Measurements from ENCODE around the gene SRMS.

SRMS gene

DNA sequence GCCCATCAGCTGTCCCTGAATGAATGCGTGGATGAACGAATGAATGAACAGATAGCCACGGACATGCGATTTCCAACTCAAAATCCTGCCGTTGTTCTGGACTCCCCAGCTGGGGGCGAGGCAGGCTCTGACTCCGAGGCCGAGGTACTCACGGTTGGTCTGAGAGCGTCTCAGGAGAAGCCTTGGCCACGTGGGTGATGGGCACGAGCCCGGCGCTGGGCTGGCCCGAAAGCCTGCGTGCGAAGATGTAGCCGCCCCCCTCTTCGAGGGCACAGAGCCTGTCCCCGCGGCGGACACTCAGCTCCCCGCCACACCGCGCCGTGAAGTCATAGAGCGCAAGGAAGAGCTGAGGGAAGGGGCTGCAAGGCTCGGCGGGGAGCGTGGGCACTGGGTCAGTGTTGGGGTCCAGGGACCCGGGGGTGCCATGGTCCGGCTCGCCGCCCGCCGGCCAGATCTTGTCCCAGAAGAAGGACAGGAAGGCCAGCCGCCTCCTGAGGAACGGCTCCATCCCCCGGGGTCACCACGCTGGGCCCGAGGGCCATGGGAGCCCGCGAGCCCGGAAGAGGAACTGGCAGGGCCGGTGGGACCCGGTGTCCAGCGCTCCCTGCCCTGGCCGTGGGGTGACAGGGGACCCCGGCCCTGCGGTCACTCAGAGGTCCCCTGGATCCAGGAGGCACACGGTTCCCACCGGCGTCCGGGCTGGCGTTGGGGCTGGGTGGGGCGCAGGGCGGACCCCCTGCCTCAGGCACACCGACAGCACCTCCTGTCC is 409 bp downstream of the SRMS start:
- DNase-seq (ENCODE audit: extremely low read depth, low read depth) = no peak
- TF ChIP-seq, protein P1, sequence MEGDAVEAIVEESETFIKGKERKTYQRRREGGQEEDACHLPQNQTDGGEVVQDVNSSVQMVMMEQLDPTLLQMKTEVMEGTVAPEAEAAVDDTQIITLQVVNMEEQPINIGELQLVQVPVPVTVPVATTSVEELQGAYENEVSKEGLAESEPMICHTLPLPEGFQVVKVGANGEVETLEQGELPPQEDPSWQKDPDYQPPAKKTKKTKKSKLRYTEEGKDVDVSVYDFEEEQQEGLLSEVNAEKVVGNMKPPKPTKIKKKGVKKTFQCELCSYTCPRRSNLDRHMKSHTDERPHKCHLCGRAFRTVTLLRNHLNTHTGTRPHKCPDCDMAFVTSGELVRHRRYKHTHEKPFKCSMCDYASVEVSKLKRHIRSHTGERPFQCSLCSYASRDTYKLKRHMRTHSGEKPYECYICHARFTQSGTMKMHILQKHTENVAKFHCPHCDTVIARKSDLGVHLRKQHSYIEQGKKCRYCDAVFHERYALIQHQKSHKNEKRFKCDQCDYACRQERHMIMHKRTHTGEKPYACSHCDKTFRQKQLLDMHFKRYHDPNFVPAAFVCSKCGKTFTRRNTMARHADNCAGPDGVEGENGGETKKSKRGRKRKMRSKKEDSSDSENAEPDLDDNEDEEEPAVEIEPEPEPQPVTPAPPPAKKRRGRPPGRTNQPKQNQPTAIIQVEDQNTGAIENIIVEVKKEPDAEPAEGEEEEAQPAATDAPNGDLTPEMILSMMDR (IDR thresholded peaks at IDR 0.05; ENCODE audit: low read depth, low read length, missing control alignments) = no peak
- H3K4me3 ChIP-seq (replicated peaks; ENCODE audit: low read depth, low read length) = no peak overlapping the region

DNA sequence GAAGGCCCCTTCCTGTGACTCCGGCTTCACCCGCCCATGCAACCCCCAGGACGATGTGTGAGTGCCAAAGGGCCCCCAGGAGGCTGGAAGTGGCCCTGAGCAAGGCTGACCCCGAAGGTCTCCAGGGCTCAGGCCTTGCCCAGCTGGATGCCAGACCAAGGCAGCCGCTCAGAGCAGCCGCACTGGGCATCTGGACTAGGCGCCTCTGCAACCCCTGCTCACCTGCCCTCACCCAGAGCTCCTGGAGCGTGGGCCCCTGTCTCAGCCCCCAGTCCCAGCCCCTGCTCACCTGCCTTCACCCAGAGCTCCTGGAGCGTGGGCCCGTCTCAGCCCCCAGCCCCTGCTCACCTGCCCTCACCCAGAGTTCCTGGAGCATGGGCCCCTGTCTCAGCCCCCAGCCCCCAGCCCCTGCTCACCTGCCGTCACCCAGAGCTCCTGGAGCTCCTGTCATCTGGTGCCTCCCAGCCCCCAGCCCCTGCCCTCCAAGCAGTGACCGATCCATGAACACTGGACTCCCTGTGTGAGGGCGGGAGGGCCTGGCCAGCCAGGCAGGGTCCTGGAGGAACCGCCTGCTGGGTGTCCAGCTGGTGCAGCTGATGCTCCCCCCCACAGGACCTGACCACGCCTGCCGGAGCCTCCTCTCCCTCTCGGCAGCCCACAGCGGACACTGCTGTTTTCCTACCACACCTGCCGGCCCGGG is 1.1 kb downstream of the SRMS start:
- TF ChIP-seq, protein P1 (IDR thresholded peaks at IDR 0.05; ENCODE audit: low read depth, low read length, missing control alignments) = no peak
- no peak for DNase-seq (ENCODE audit: extremely low read depth, low read depth)
- no peak overlapping the region for H3K4me3 ChIP-seq (replicated peaks; ENCODE audit: low read depth, low read length)

DNA sequence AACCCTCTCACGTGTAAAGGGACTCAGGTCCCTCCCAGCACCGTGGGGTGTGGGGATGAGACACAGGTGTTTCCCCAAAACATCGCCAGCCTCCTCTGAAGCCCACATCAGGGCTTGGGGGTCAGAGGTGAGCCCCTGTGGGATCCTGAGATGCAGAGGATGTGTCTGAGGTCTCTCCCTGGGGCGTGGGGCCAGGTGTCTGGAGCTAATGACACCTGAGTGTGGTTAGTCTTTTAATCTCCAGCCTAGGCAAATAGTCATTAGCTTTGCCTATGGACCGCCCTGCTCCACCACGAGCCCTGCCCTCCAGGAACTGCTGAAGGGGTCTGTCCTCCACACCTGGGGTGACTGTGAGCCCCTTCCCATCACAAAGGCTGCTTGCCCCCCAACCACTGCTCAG is 1.7 kb downstream of the SRMS start:
- no peak overlapping the region for H3K4me3 ChIP-seq (replicated peaks; ENCODE audit: low read depth, low read length)
- TF ChIP-seq, protein P1 (IDR thresholded peaks at IDR 0.05; ENCODE audit: low read depth, low read length, missing control alignments) = no peak
- DNase-seq (ENCODE audit: extremely low read depth, low read depth) = no peak

DNA sequence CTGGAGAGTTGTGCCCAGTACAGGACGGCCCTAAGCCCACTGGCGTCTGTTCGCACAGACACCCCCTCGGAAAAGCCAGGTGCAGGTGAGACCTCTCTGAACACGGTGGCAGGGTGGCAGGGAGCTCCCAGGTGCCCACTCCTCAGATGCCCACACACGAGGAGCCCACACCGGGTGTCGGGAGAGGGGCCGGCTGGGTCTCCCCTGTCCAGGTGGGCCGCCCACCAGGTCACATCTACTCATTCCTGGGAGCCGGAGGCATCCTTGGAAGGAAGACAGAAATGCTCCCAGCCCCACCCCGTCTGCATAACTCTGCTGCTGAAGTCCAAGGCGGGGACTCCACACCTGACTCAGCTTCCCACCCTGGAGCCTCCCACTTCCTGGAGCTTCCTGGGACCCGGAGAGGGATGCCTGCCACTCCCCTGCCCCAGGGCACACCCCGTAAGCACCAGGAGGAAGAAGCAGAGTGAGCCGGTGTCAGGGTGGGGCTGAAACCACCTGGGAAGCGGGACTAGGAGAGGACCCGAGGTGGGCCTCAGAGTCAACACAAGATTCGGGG is 2.5 kb downstream of the SRMS start:
- no peak overlapping the region for H3K4me3 ChIP-seq (replicated peaks; ENCODE audit: low read depth, low read length)
- no peak for DNase-seq (ENCODE audit: extremely low read depth, low read depth)
- TF ChIP-seq, protein P1 (IDR thresholded peaks at IDR 0.05; ENCODE audit: low read depth, low read length, missing control alignments) = no peak

DNA sequence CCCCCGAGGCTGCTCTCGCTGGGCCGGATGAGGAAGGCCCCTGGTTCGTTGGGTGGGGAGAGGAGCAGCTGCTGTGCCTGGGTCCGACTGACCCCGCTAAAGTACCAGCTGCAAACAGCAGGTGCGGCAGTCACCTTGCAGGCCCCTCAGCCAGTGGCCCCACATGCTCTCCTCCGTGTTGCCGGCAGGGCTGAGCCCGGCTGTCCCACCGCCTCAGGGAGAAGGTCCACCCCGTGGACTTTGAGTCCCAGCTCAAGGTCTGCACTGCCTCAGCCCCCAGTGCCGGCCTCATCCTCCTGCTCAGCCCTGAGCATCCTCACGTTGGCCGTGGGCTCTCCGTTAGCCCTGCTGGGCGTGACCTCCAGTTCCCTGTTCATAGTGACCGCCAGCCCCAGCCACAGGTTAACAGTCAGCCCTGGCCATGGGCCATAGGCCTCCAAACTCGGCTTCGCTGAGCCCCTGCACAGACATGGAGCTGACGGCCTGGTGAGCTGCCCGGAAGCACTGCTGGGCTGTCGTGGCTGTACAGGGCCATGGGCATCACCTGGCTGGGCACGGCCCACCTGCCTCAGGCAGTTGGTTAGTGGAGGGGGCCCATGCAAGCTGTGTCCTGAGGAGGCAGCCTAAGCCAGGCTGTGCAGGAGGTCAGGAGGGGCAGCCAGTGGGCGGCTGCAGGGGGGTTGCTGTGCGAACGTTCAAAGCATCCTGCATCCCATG is 3.1 kb downstream of the SRMS start:
- no peak overlapping the region for H3K4me3 ChIP-seq (replicated peaks; ENCODE audit: low read depth, low read length)
- no peak for DNase-seq (ENCODE audit: extremely low read depth, low read depth)
- TF ChIP-seq, protein P1 (IDR thresholded peaks at IDR 0.05; ENCODE audit: low read depth, low read length, missing control alignments) = no peak

DNA sequence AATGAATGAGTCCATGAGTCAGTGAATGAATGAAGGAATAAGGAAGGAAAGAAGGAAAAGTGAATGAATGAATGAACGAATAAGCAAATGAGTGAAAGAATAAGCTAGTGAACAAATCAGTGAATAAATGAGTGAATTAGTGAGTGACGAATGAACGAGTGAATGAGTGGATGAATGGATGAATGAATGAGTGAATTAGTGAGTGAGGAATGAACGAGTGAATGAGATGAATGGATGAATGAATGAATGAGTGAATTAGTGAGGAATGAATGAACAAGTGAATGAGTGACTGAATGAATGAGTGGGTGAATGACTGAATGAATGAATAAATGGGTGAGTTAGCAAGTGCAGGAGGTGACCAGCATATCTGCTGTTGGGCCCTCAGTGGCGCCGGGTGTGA is 3.8 kb downstream of the SRMS start:
- no peak overlapping the region for H3K4me3 ChIP-seq (replicated peaks; ENCODE audit: low read depth, low read length)
- DNase-seq (ENCODE audit: extremely low read depth, low read depth) = no peak
- TF ChIP-seq, protein P1 (IDR thresholded peaks at IDR 0.05; ENCODE audit: low read depth, low read length, missing control alignments) = no peak

Data from HFF-Myc (cell line).